Measurements from ENCODE around the gene BPTF.
"Not testable (repeated sequence)": the region's sequence is repeated elsewhere in the genome, so short reads cannot be mapped to it uniquely, and the experiment has no call there.

BPTF gene

GRCh38 chr17:67974185-67974584 is 148.9 kb downstream of the BPTF start:
- H3K79me2 ChIP-seq, result no peaks in the 10 kb centered on the region
- no peak overlapping the region for H3K27ac ChIP-seq
- no peaks in the 10 kb centered on the region for H3K27me3 ChIP-seq (ENCODE audit: control insufficient read depth, insufficient read depth, low read length)
- H3K36me3 ChIP-seq (ENCODE audit: control insufficient read depth, insufficient read depth, low read length), result no peaks in the 10 kb centered on the region
- H2AFZ ChIP-seq, result no peak overlapping the region
- no peaks in the 10 kb centered on the region for H3K9me3 ChIP-seq (ENCODE audit: control insufficient read depth, low read length)
- no peak overlapping the region for H3K9ac ChIP-seq
- no peaks in the 10 kb centered on the region for H3K4me1 ChIP-seq
- TF ChIP-seq CTCF (IDR thresholded peaks at IDR 0.05), result no peak
- no peak overlapping the region for H3K4me2 ChIP-seq (ENCODE audit: low read length)
- H3K4me3 ChIP-seq (ENCODE audit: low read depth, low read length), result no peak overlapping the region

- Histone ChIP-seq H3K9ac (no peak overlapping the region), H3K4me2 (ENCODE audit: low read length) (no peak overlapping the region), H3K36me3 (ENCODE audit: control insufficient read depth, insufficient read depth, low read length) (no peaks in the 10 kb centered on the region), H3K4me1 (no peaks in the 10 kb centered on the region), H2AFZ (no peak overlapping the region), H3K27ac (no peak overlapping the region), H3K9me3 (ENCODE audit: control insufficient read depth, low read length) (no peaks in the 10 kb centered on the region), H3K79me2 (no peaks in the 10 kb centered on the region), H3K27me3 (ENCODE audit: control insufficient read depth, insufficient read depth, low read length) (no peaks in the 10 kb centered on the region), H3K4me3 (ENCODE audit: low read depth, low read length) (no peak overlapping the region)
- TF ChIP-seq CTCF (IDR thresholded peaks at IDR 0.05), result no peak
These were observed 149.3 kb downstream of the BPTF start for GRCh38 chr17:67974598-67975066.

- H3K27me3 ChIP-seq (ENCODE audit: control insufficient read depth, insufficient read depth, low read length); H3K4me3 ChIP-seq (ENCODE audit: low read depth, low read length); H3K4me1 ChIP-seq; H2AFZ ChIP-seq; H3K4me2 ChIP-seq (ENCODE audit: low read length); H3K36me3 ChIP-seq (ENCODE audit: control insufficient read depth, insufficient read depth, low read length); H3K27ac ChIP-seq; H3K9ac ChIP-seq; H3K9me3 ChIP-seq (ENCODE audit: control insufficient read depth, low read length); H3K79me2 ChIP-seq: not testable (repeated sequence)
These were observed 151.0 kb downstream of the BPTF start for GRCh38 chr17:67976306-67976705.

GRCh38 chr17:67980456-67980855 is 155.2 kb downstream of the BPTF start:
- no peaks in the 10 kb centered on the region for H3K4me1 ChIP-seq
- no peak overlapping the region for H3K27ac ChIP-seq
- no peak overlapping the region for H3K4me3 ChIP-seq (ENCODE audit: low read depth, low read length)
- no peak overlapping the region for H3K9ac ChIP-seq
- no peaks in the 10 kb centered on the region for H3K36me3 ChIP-seq (ENCODE audit: control insufficient read depth, insufficient read depth, low read length)
- H3K4me2 ChIP-seq (ENCODE audit: low read length), result no peak overlapping the region
- H3K9me3 ChIP-seq (ENCODE audit: control insufficient read depth, low read length), result no peaks in the 10 kb centered on the region
- no peak for TF ChIP-seq CTCF (IDR thresholded peaks at IDR 0.05)
- no peaks in the 10 kb centered on the region for H3K79me2 ChIP-seq
- no peaks in the 10 kb centered on the region for H3K27me3 ChIP-seq (ENCODE audit: control insufficient read depth, insufficient read depth, low read length)
- no peak overlapping the region for H2AFZ ChIP-seq

GRCh38 chr17:67980883-67981282 is 155.6 kb downstream of the BPTF start:
- not testable (repeated sequence) for H3K4me1 ChIP-seq; H3K36me3 ChIP-seq (ENCODE audit: control insufficient read depth, insufficient read depth, low read length)

GRCh38 chr17:67982034-67982640 is 156.8 kb downstream of the BPTF start:
- no peak overlapping the region for H2AFZ ChIP-seq
- H3K36me3 ChIP-seq (ENCODE audit: control insufficient read depth, insufficient read depth, low read length), result no peaks in the 10 kb centered on the region
- H3K27me3 ChIP-seq (ENCODE audit: control insufficient read depth, insufficient read depth, low read length), result no peaks in the 10 kb centered on the region
- H3K27ac ChIP-seq, result no peak overlapping the region
- no peak for TF ChIP-seq CTCF (IDR thresholded peaks at IDR 0.05)
- no peaks in the 10 kb centered on the region for H3K9me3 ChIP-seq (ENCODE audit: control insufficient read depth, low read length)
- no peak overlapping the region for H3K4me3 ChIP-seq (ENCODE audit: low read depth, low read length)
- no peaks in the 10 kb centered on the region for H3K4me1 ChIP-seq
- H3K79me2 ChIP-seq, result no peaks in the 10 kb centered on the region
- no peak overlapping the region for H3K9ac ChIP-seq
- no peak overlapping the region for H3K4me2 ChIP-seq (ENCODE audit: low read length)

More at GRCh38 chr17:67980883-67981282, 155.6 kb downstream of the BPTF start:
- not testable (repeated sequence) for H3K27ac ChIP-seq; H2AFZ ChIP-seq; H3K9ac ChIP-seq; H3K9me3 ChIP-seq (ENCODE audit: control insufficient read depth, low read length); H3K4me3 ChIP-seq (ENCODE audit: low read depth, low read length); H3K27me3 ChIP-seq (ENCODE audit: control insufficient read depth, insufficient read depth, low read length); H3K79me2 ChIP-seq; H3K4me2 ChIP-seq (ENCODE audit: low read length)

Measured in parathyroid adenoma (tissue), 2 donors.